HG02943 (cell line): ENCODE data around the gene GNMT.
"Not testable (repeated sequence)": the region's sequence is repeated elsewhere in the genome, so short reads cannot be mapped to it uniquely, and the experiment has no call there.

ENCODE experiments used
- ATAC-seq: cut with Tn5 transposase; IDR thresholded peaks from one replicate; pipeline ENCODE4 v1.9.1; 2021; ENCODE audit warnings: mild to moderate bottlenecking, low read depth, moderate library complexity; ENCODE audit not compliant: unreplicated experiment

The GNMT gene

DNA sequence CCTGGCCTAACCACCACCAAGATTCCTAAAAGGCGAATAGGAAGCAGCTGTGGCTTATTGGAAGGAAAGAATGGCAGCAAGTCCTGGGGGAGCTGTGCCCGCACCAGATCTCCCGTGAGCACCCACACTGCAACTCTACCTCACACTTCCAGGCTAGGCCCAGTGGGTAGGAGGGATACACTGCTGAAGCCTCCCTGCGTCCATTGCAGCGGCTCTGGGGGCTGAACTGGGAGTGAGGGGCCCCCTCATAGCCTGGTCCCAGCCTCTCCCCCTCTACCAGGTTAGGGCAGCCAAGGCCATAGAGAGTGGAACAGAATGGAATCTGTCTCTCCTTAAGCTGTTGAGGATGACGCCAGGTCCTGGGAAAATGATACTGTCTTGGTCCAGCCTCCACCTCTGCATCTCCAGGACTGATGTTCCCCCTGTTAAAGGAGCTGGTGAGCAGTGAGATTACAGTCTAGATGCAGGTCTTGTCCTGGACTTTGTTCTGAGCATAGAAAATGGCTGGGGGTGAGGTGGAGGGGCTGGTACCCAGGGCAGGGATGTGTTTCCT, 20.0 kb upstream of the GNMT start:
- ATAC-seq, result no peak

GRCh38 chr6:42941356-42941755, 19.2 kb upstream of the GNMT start:
- not testable (repeated sequence) for ATAC-seq

DNA sequence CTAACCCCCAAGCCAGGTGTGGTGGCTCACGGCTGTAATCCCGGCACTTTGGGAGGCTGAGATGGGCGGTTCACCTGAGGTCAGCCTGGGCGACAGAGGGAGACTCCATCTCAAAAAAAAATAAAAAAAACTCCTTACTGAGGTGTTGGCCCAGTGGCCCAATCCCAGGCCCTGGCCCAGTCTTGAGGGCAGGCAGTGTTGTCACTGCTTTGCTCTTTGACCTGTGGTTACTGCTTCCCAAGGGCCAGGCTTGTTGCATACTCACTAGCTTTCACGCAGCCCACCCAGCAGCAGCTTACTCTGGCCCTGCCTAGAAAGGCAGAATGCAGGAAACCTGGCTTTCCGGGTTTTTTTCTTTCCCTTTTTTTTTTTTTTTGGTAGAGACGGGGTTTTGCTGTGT, 18.1 kb upstream of the GNMT start:
- ATAC-seq, result no peak

- ATAC-seq, result no peak
These were observed 12.6 kb upstream of the GNMT start for GRCh38 chr6:42947950-42948349.

DNA sequence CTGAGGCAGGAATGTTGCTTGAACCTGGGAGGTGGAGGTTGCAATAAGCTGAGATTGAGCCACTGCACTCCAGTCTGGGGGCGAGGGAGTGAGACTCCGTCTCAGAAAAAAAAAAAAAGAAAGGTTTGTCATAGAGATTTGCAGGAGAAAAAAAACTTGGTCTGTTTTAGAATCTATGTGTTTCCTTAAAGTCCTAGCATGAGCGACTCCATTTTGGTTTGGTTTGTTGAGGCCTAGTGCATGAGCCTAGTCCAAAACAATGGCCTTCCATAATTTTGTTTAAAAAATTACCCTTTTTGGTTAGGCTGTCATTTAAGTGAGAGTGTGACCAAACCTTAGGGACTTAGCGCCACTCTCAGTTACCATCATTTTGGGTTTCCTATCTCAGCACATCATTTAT, 8.2 kb upstream of the GNMT start:
- ATAC-seq, result no peak

DNA sequence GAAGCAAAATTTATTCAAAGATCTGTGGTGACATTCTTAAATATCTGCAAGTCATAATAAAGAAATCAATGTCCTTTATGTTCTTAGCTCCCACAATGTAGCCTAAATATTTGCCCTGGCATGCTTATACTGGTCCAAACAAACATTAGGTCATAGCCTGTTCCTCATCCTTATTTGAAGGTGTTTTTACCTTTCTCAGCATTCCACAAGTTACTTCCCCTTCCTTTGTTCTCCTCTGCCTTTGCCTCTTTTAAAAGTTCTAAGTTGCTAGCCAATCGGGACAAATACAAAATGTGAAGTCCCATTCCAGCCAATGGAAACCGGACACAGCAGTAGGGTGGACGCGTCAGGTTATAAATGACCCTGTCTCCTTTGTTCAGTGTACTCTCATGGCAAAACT, 6.1 kb upstream of the GNMT start:
- ATAC-seq, result not testable (repeated sequence)

- ATAC-seq, result no peak
These were observed 2.4 kb upstream of the GNMT start for GRCh38 chr6:42958125-42958524.

GRCh38 chr6:42959917-42960242, 674 bp upstream of the GNMT start:
- ATAC-seq, result no peak

GRCh38 chr6:42961020-42961470, 491 bp downstream of the GNMT start:
- no peak for ATAC-seq

- ATAC-seq, result no peak
These were observed 1.5 kb downstream of the GNMT start for GRCh38 chr6:42962096-42962495.

DNA sequence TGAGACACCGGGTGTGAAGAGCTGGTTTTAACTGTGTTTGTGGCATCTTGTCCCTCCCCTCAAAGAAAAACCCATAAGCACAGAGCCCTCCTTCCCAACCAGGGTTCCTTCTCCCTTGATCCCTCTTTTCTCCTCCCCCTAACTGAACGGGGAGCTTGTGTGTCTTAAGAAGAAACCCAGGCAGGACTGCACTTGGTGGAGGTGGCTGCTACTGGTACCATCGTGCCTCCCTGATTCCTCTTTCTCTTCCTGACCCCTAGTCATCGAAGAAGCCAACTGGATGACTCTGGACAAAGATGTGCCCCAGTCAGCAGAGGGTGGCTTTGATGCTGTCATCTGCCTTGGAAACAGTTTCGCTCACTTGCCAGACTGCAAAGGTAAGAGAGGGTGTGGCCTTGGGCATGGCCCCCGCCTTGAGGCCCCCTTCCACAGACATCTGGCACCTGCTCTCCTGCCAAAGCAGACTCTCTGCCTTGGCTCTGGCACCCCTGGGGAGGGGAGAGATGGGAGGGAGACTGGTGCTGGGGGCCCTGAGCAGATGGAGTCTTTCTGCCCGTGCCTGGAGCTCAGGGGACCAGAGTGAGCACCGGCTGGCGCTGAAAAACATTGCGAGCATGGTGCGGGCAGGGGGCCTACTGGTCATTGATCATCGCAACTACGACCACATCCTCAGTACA, 2.1 kb downstream of the GNMT start:
- ATAC-seq, result no peak

GRCh38 chr6:42963179-42963854, 2.8 kb downstream of the GNMT start:
- no peak for ATAC-seq

DNA sequence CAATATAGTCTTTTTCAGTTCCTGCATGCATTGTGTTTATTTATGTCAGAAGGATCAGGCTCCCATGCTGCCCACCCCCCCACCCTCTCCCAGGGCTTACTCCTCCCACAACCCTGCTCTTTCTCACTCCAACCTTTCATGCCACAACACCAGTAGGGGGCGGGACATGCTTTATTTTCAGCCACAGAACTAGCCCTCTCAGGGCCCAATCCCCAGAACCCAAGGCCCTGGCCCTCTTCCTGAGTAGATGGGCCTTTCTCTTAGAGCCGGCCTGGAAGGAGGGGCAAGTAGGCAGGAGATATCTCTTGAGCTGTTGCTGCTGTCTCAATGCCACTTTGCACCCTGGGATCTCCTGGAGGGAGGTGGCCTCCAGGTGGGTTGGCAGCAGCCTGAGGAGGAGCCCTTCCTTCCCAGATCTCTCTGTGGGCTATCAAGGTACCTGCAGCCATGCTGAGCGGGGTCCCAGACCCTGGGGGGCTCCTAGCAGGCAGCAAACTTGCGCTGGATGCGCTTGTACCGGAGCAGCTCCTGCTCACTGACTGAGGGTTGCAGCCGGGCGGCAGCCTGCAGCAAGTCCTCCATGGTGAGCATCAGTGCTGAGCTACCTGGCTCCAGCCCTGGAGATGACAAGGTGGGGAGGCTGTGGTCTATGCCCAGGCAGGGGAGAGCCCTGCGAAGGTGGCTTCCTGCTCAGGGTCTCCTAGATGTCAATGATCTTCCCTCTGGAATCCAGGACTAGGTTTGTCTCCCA, 3.5 kb downstream of the GNMT start:
- no peak for ATAC-seq

- ATAC-seq, result no peak
These were observed 6.0 kb downstream of the GNMT start for GRCh38 chr6:42966571-42966970.

DNA sequence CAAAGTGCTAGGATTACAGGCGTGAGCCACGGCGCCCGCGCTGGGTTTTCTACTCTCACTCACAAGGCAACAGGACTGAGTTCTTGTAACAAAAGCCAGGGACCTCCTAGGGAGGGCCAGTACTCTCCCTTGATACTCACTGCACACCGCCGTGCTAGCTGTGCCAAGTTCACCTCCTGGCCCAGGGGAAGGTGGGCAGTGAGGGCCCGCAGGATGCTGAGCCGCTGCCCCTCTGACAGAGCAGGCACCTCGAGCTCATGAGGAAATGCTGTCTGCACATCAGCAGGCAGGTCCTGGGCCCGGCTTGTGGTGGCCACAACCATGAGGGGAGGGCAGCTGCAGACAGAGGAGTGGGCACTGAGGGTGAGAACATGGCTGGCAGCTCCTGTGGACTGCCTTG, 6.7 kb downstream of the GNMT start:
- no peak for ATAC-seq

DNA sequence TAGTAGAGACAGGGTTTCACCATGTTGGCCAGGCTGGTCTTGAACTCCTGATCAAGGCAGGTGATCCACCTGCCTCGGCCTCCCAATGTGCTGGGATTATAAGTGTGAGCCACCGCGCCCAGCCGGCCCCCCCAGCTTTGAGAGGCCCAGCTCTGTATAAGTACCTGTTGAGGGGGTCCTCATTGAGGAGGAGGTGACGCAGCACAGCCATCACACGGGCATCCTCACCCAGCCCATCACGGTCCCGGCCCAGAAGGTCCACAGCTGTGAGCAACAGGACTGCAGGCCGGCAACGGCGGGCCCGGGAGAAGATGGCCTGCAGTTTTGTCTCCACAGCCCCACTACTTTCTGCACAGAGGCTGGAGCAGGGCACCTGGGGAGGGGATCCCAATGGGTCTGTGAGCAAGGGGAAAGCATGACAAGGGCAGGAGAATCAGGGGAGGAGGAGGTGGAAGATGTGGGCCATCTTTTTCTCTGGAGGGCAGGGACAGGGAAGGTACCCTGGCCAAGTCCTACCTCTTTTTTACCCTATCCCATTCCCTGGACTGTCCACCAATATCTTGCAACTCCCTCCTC, 7.7 kb downstream of the GNMT start:
- ATAC-seq, result no peak

- ATAC-seq, result no peak
These were observed 8.2 kb downstream of the GNMT start for GRCh38 chr6:42968783-42969182.

DNA sequence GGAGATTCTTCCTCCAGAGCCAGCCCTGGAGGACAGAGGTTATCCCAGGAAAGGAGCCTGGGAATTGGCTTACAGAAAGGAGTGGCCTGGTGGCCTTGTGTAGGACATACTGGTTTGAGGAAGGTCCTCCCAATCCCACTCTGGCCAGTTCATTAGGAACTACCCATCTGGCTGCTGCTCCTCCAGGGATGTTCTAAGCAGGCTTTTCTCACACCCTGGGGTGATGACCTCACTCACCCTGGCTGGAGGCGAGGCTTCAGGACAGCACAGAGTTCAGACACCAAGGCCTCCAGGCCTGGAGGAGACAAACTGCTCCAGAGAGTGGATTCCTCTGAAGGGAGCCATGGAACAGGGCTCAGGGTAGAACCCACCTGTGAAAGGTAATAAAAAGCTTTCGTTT, 8.9 kb downstream of the GNMT start:
- ATAC-seq, result no peak

GRCh38 chr6:42969934-42970333, 9.4 kb downstream of the GNMT start:
- no peak for ATAC-seq

GRCh38 chr6:42970871-42971612, 10.5 kb downstream of the GNMT start:
- ATAC-seq, result no peak
